GM12873 (cell line): ENCODE data around the gene SLC25A45.

Source experiments
- TF ChIP-seq, protein P1 (sequence below): IDR thresholded peaks from 2 replicates; pipeline ENCODE4 v1.5.1; 2012; ENCODE audit warnings: low read depth, mild to moderate bottlenecking, moderate library complexity, low read length, control low read depth; ENCODE audit not compliant: insufficient read depth; ENCODE audit errors: missing control alignments

Gene SLC25A45

DNA sequence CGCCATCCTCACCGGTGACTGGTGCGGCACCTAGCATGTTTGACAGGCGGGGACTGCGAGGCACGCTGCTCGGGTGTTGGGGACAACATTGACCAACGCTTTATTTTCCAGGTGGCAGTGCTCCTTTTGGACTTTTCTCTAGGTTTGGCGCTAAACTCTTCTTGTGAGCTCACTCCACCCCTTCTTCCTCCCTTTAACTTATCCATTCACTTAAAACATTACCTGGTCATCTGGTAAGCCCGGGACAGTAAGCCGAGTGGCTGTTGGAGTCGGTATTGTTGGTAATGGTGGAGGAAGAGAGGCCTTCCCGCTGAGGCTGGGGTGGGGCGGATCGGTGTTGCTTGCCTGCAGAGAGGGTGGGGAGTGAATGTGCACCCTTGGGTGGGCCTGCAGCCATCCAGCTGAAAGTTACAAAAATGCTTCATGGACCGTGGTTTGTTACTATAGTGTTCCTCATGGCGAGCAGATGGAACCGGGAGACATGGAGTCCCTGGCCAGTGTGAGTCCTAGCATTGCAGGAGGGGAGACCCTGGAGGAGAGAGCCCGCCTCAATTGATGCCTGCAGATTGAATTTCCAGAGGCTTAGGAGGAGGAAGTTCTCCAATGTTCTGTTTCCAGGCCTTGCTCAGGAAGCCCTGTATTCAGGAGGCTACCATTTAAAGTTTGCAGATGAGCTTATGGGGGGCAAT is 41.2 kb upstream of the SLC25A45 start:
- TF ChIP-seq, protein P1, sequence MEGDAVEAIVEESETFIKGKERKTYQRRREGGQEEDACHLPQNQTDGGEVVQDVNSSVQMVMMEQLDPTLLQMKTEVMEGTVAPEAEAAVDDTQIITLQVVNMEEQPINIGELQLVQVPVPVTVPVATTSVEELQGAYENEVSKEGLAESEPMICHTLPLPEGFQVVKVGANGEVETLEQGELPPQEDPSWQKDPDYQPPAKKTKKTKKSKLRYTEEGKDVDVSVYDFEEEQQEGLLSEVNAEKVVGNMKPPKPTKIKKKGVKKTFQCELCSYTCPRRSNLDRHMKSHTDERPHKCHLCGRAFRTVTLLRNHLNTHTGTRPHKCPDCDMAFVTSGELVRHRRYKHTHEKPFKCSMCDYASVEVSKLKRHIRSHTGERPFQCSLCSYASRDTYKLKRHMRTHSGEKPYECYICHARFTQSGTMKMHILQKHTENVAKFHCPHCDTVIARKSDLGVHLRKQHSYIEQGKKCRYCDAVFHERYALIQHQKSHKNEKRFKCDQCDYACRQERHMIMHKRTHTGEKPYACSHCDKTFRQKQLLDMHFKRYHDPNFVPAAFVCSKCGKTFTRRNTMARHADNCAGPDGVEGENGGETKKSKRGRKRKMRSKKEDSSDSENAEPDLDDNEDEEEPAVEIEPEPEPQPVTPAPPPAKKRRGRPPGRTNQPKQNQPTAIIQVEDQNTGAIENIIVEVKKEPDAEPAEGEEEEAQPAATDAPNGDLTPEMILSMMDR = no peak

DNA sequence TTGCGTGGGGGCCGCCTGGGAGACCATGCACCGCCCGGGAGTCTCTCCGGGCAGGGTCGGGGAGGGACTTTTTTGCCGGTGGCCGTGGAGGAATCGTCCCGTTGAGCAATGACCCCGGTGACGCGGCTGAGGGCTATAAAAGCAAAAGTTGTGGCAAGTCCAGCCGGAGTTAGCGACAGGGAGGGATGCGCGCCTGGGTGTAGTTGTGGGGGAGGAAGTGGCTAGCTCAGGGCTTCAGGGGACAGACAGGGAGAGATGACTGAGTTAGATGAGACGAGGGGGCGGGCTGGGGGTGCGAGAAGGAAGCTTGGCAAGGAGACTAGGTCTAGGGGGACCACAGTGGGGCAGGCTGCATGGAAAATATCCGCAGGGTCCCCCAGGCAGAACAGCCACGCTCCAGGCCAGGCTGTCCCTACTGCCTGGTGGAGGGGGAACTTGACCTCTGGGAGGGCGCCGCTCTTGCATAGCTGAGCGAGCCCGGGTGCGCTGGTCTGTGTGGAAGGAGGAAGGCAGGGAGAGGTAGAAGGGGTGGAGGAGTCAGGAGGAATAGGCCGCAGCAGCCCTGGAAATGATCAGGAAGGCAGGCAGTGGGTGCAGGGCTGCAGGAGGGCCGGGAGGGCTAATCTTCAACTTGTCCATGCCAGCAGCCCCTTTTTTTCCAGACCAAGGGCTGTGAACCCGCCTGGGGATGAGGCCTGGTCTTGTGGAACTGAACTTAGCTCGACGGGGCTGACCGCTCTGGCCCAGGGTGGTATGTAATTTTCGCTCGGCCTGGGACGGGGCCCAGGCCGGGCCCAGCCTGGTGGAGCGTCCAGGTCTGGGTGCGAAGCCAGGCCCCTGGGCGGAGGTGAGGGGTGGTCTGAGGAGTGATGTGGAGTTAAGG is 40.4 kb upstream of the SLC25A45 start, which contains the start of gene NEAT1:
TSS of gene NEAT1 (plus strand) at position 166 of the 883 bp plus-strand sequence.
- TF ChIP-seq, protein P1 = peak; percentile 1

- TF ChIP-seq, protein P1 = no peak
Measured at GRCh38 chr11:65421794-65422632, 39.6 kb upstream of the SLC25A45 start.

GRCh38 chr11:65420979-65421793 is 38.7 kb upstream of the SLC25A45 start:
- TF ChIP-seq, protein P1 = no peak

DNA sequence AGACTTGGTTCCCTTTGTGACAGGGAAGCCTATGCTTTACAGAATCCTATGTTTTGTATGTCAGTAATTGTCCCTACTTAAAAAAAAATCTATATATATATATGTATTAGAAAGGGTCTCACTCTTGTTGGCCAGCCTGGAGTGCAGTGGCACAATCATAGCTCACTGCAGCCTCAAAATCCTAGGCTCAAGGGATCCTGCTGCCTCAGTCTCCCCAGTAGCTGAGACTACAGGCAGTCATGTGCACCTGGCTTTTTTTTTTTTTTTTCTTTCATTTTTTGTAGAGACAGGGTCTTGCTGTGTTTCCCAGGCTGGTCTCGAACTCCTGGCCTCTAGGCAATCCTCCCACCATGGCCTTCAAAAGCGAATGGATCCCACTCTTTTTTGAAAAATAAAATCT is 38.1 kb upstream of the SLC25A45 start:
- TF ChIP-seq, protein P1 = no peak

- TF ChIP-seq, protein P1 = no peak
Measured at GRCh38 chr11:65419772-65420481, 37.5 kb upstream of the SLC25A45 start.
